Coronary artery (tissue), 2 donors: ENCODE measurements around the gene DGKG.
A peak's percentile ranks its signal among the peaks of the same experiment; 100 is the strongest.

Experiments used
- DNase-seq: peaks from one replicate; pipeline ENCODE4 v3.0.0-alpha.2; 2017; ENCODE audit warnings: low spot score
- H3K27ac ChIP-seq, 2 donors: fragments of 200-600 bp; sonication (generic); one replicate each; pipeline ENCODE4 v1.5.1; 2016 to 2019
- H3K4me3 ChIP-seq: fragments of 200-600 bp; sonication (generic); 2 replicates; pipeline ENCODE4 v1.5.1; 2016; ENCODE audit warnings: mild to moderate bottlenecking, moderate library complexity
- CTCF ChIP-seq: fragments of 200-600 bp; sonication (generic); IDR thresholded peaks from one replicate; pipeline ENCODE4 v1.5.1; 2019; ENCODE audit warnings: antibody characterized with exemption

The DGKG gene

GRCh38 chr3:186260726-186261125 is 101.3 kb downstream of the DGKG start:
- H3K4me3 ChIP-seq = no peak overlapping the region
- DNase-seq = no peak
- no peak overlapping the region for H3K27ac ChIP-seq
- no peak for TF ChIP-seq CTCF

DNA sequence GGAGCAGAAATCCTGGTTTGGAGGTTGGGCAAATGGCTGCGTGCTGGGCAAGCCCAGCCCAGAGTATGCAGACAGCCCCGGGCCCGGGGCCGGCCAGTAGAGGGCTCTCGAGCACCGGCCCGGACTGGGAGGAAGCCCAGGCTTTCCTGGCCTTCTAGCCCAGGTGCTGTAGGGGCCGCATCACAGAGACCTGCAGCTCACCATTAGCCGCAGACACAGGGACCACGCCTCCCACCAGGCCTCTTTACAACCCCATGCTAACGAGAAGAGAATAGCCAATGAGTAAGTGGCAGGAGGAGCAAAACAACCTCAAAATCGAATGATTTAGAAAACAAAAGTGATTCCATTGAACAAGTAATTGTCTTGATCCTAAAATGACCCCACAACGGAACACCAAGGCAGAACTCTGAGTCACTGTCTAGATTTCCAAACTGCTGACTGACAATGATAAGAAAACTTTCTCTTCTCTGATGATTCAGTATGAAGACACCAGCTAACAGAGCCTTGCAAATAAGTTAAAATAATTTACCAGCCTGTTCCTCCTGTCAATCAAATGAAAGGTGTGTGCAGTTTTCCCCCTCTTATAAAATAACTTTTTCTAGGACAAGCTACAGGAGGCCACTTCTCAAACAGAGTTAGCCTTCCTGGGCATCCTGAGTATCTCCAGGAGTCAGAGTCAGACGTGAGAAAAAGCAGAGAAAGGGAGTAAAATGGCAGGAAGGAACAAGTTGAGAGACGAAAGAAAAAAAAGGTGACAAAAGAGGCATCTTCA is 102.2 kb downstream of the DGKG start:
- H3K4me3 ChIP-seq = no peak overlapping the region
- TF ChIP-seq CTCF = peak; percentile 78
- H3K27ac ChIP-seq = no peak overlapping the region
- no peak for DNase-seq

GRCh38 chr3:186258968-186259367 is 103.1 kb downstream of the DGKG start:
- no peak for DNase-seq
- TF ChIP-seq CTCF = no peak
- Histone ChIP-seq H3K27ac (no peak overlapping the region), H3K4me3 (no peak overlapping the region)

- TF ChIP-seq CTCF = no peak
- Histone ChIP-seq H3K4me3 (no peak overlapping the region), H3K27ac (no peak overlapping the region)
- no peak for DNase-seq
Observed at GRCh38 chr3:186257866-186258265, 104.2 kb downstream of the DGKG start.

GRCh38 chr3:186255703-186256331 is 106.2 kb downstream of the DGKG start:
- DNase-seq = no peak
- H3K27ac ChIP-seq = no peak overlapping the region
- TF ChIP-seq CTCF = no peak
- no peak overlapping the region for H3K4me3 ChIP-seq

DNA sequence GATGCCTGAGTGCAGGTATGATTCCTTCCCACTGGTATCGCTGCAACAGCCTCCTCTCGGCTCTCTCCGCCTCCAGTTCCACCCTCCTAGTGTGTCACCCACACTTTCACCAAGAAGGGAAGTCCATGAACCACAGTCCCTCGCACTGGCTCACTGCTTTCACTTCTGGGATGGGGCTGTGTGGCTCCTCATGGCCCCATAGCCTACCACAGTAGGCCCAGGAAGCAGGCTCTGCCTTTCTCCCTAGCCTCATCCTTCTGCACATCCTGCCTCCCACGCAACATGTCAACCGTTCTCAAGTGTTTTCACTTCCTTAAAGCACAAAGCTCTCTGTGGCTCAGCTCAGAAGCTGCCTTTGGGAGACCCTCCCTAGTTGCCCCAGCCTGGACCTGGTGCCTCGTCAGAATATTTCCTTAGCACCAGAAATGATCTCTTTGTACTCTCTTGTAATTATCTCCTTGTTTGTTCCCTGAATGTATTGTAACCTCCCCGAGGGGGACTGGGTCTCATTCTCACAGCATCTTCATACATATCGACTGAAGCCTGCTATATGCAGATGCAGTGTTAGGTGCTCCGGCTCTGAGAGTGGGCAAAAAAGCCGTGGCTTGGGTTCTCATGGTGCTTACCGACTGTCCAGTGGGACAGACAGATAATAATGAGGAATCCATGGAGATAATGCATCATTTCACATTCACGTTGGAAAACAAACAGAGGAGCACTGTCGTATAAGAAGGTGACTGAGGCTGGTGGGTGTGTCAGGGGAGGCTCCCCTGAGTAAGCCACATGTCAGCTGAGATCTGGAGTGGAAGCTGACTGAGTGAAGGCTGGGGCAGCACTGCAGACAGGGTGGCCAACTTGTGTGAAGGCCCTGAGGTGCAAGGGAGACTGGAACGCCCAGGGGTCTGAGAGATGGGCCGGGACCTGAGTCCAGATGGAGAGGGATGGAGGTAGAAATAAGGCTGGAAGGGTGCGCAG is 107.1 kb downstream of the DGKG start:
- no peak overlapping the region for H3K27ac ChIP-seq
- no peak for TF ChIP-seq CTCF
- DNase-seq = no peak
- no peak overlapping the region for H3K4me3 ChIP-seq
